PFSK-1 (cell line): ENCODE measurements around the gene GNG7.

ENCODE experiments used
- FOXP2 ChIP-seq: optimal IDR thresholded peaks from 2 replicates; pipeline ENCODE3; 2011; ENCODE audit warnings: borderline replicate concordance, control low read depth, inconsistent platforms; ENCODE audit not compliant: insufficient read depth; ENCODE audit errors: extremely low read length, extremely low read depth
- POLR2AphosphoS5 ChIP-seq: IDR thresholded peaks from 2 replicates; pipeline ENCODE4 v1.6.1; 2012; ENCODE audit warnings: low read depth, mild to moderate bottlenecking, control low read depth, low read length, moderate library complexity
- SIN3A ChIP-seq: IDR thresholded peaks from 2 replicates; pipeline ENCODE4 v1.6.1; 2012; ENCODE audit warnings: mild to moderate bottlenecking, low read length, moderate library complexity, borderline replicate concordance; ENCODE audit not compliant: insufficient read depth
- TAF1 ChIP-seq: IDR thresholded peaks from 2 replicates; pipeline ENCODE4 v1.6.1; 2012; ENCODE audit warnings: low read length, control low read depth, borderline replicate concordance; ENCODE audit not compliant: insufficient read depth
- TF ChIP-seq, protein P1 (sequence below), 2 experiments: IDR thresholded peaks; 2 replicates each; pipeline versions ENCODE4 v1.6.1 to v1.8.0; 2011 to 2012; ENCODE audit warnings: low read depth in 2 of 2, low read length in 2 of 2, control low read depth in 1 of 2, inconsistent platforms in 1 of 2, mild to moderate bottlenecking in 1 of 2, moderate library complexity in 1 of 2; ENCODE audit not compliant: insufficient read depth in 1 of 2

Gene GNG7

DNA sequence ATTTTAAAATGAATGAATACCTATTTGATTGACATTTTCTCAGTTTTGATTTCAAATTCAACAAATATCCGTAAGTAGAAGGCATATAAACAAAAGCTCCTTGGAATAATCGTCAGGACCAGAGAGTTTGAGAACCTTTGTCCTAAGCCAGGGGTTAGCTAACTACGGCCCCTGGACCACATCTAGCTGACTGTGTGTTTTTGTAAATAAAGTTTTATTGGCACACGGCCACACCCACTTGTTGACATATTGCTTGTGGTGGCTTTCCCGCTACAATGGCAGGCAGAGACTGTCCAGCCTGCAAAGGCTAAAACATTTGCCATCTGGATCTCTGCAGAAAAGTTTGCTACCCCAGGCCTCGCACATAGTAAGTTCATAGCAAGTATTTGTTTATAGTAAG is 83.4 kb downstream of the GNG7 start:
- TF ChIP-seq TAF1 (no peak), FOXP2 (no peak), SIN3A (no peak), POLR2AphosphoS5 (no peak)
- TF ChIP-seq, protein P1, sequence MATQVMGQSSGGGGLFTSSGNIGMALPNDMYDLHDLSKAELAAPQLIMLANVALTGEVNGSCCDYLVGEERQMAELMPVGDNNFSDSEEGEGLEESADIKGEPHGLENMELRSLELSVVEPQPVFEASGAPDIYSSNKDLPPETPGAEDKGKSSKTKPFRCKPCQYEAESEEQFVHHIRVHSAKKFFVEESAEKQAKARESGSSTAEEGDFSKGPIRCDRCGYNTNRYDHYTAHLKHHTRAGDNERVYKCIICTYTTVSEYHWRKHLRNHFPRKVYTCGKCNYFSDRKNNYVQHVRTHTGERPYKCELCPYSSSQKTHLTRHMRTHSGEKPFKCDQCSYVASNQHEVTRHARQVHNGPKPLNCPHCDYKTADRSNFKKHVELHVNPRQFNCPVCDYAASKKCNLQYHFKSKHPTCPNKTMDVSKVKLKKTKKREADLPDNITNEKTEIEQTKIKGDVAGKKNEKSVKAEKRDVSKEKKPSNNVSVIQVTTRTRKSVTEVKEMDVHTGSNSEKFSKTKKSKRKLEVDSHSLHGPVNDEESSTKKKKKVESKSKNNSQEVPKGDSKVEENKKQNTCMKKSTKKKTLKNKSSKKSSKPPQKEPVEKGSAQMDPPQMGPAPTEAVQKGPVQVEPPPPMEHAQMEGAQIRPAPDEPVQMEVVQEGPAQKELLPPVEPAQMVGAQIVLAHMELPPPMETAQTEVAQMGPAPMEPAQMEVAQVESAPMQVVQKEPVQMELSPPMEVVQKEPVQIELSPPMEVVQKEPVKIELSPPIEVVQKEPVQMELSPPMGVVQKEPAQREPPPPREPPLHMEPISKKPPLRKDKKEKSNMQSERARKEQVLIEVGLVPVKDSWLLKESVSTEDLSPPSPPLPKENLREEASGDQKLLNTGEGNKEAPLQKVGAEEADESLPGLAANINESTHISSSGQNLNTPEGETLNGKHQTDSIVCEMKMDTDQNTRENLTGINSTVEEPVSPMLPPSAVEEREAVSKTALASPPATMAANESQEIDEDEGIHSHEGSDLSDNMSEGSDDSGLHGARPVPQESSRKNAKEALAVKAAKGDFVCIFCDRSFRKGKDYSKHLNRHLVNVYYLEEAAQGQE (IDR thresholded peaks at IDR 0.05; ENCODE audit: insufficient read depth in 1 of 2, low read depth in 2 of 2, low read length in 2 of 2), result no peak

DNA sequence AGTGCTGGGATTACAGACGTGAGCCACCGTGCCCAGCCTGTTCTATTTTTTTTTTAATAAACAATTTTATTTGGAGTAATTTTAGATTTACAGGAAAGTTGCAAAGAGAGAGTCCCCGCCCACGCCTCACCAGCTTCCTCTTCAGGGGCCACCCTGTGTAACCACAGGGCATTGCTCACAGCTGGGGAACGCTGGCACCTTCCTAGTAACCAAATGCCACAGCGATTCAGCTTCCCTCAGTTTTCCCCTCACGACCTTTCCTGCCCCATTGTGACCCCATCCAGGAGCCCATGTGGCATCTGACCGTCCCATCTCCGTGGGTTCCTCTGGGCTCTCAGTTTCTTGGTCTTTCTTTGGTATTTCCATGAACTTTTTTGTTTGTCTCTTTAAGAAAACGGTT is 83.9 kb downstream of the GNG7 start:
- TF ChIP-seq, protein P1 (IDR thresholded peaks at IDR 0.05; ENCODE audit: insufficient read depth in 1 of 2, low read depth in 2 of 2, low read length in 2 of 2), result no peak
- no peak for TF ChIP-seq POLR2AphosphoS5

DNA sequence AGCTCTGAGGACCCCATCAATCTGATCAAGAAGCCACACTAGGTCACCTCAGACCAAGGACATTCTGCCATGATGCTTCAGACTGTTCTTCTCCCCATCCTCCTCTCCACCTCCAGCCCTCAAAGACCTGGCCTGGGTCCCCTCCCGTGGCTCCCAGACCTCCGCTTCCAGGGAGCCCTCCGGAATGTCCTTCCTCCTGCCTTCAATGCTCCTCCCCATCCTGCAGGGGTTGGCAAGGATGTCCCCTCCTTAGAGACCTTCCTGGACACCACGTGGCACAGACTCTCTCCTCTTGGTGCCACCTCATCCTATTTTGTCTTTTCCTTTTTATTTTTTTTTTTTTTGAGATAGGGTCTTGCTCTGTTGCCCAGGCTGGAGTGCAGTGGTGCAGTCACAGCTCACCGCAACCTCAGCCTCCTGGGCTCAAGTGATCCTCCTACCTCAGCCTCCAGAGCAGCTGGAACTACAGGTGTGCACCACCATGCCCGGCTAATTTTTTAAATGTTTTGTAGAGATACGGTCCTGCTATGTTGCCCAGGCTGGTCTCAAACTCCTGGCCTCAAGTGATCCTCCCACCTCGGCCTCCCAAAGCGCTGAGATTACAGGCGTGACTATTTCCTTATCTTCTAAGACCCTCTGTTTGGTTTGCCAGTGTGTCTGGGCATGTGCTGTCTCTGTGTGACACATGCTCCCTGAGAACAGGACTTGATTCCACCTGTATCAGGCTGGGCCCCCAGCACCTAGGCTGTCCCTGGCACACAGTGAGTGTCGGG is 84.9 kb downstream of the GNG7 start:
- TF ChIP-seq FOXP2 (no peak), SIN3A (no peak), POLR2AphosphoS5 (no peak), TAF1 (no peak)
- TF ChIP-seq, protein P1 (IDR thresholded peaks at IDR 0.05; ENCODE audit: insufficient read depth in 1 of 2, low read depth in 2 of 2, low read length in 2 of 2), result no peak

DNA sequence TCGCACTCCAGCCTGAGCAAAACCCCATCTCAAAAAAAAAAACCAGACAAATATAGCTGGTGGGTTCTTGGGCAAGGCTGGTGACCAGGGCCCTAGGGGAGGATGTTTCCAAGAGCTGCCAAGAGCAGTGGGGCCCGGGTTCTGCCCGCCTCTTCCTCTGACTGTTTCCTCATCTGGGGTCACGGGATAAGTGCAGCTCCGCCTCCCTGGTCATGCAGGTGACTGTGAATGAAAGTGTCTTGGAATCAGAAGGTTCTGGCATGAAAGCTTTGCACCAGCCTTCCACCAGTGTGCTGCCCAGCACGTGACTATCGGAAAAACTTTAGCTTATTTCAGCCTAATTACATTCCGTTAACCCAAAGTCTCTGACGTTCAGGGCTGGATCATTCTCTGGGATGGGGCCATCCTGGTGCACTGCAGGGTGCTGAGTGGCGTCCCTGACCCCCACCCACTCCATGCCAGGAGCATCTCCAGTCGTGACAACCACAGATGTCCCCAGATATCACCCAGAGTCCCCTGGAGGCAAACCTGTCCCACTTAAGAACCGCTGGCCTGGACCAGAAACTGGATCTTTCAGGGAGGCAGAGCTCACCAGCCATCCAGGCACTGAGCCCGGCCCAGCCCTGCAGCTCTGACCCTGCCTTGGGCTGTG is 85.6 kb downstream of the GNG7 start:
- TF ChIP-seq SIN3A (no peak), TAF1 (no peak), POLR2AphosphoS5 (no peak), FOXP2 (no peak)
- TF ChIP-seq, protein P1 (IDR thresholded peaks at IDR 0.05; ENCODE audit: insufficient read depth in 1 of 2, low read depth in 2 of 2, low read length in 2 of 2), result no peak

DNA sequence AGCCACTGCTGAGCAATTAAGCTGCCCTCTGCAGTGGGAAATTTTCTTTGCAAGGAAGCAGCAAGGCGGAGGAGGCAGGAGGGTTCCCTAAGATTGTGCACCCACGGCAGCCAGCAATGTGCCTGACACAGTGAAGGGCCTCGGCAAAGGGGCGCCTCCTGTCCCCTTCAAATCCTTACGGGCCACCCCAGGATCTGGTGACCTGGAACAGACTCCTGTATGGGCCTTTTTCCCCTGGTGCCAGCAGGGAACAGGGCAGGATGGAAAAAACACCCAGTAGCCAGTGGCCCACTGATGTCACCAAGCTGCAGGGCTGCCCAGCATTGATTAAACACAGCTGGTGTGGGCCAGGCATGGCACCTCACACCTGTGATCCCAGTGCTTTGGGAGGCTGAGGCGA is 86.7 kb downstream of the GNG7 start:
- no peak for TF ChIP-seq POLR2AphosphoS5
- TF ChIP-seq TAF1, result no peak
- TF ChIP-seq, protein P1 (IDR thresholded peaks at IDR 0.05; ENCODE audit: insufficient read depth in 1 of 2, low read depth in 2 of 2, low read length in 2 of 2), result no peak
- no peak for TF ChIP-seq SIN3A
